Naive thymus-derived CD4-positive, alpha-beta T cell (primary cell): ENCODE data around the gene MAPK7. TPM values are rescaled to one million over a fixed set of nuclear protein-coding genes. Genes with fewer than 3 reads are reported as not detected.

Experiments used
- ATAC-seq: fragments of 150-1000 bp; cut with Tn5 transposase; 2 replicates; pipeline ENCODE4 v1.10.0; 2021; ENCODE audit warnings: mild to moderate bottlenecking, moderate library complexity
- CTCF ChIA-PET: fragments of 350-600 bp; sonication (Branson Sonifier 250); formaldehyde crosslinking; loops from one replicate; lab custom pipeline; 2021; ENCODE audit warnings: antibody characterized with exemption; lab: Charles Lee
- POLR2A ChIA-PET: fragments of 350-600 bp; sonication (Branson Sonifier 250); formaldehyde crosslinking; loops from one replicate; lab custom pipeline; 2021; ENCODE audit warnings: antibody characterized with exemption, inconsistent platforms; lab: Charles Lee
- DNase-seq, 9 donors: peaks; one replicate each; pipeline versions ENCODE4 v3.0.0 to v3.0.0-alpha.2; 2020 to 2022; ENCODE audit warnings: mixed read lengths in 1 of 9
- H3K27ac ChIP-seq: one replicate; pipeline ENCODE4 v1.7.0; 2013; ENCODE audit warnings: mild to moderate bottlenecking, low read depth, low read length, moderate library complexity
- H3K27me3 ChIP-seq, 2 donors: one replicate each; pipeline ENCODE4 v1.7.0; 2013; ENCODE audit warnings: low read length in 2 of 2, mild to moderate bottlenecking in 2 of 2, moderate library complexity in 2 of 2; ENCODE audit not compliant: control insufficient read depth in 2 of 2, insufficient read depth in 2 of 2
- H3K36me3 ChIP-seq, 3 experiments: 1 replicate in 2 of 3; 2 replicates in 1 of 3; pipeline ENCODE4 v1.7.0; 2013; ENCODE audit warnings: low read length in 3 of 3, mild to moderate bottlenecking in 3 of 3, moderate library complexity in 1 of 3; ENCODE audit not compliant: insufficient read depth in 3 of 3, control insufficient read depth in 2 of 3
- H3K4me1 ChIP-seq, 2 donors: one replicate each; pipeline ENCODE4 v1.7.0; 2013; ENCODE audit warnings: low read length in 2 of 2, mild to moderate bottlenecking in 2 of 2, moderate library complexity in 1 of 2; ENCODE audit not compliant: control insufficient read depth in 2 of 2, insufficient read depth in 2 of 2
- H3K4me3 ChIP-seq: 2 replicates; pipeline ENCODE4 v1.7.0; 2013; ENCODE audit warnings: mild to moderate bottlenecking, low read length
- H3K9me3 ChIP-seq, 3 experiments: 1 replicate in 2 of 3; 2 replicates in 1 of 3; pipeline ENCODE4 v1.7.0; 2013; ENCODE audit warnings: low read length in 3 of 3; ENCODE audit not compliant: control insufficient read depth in 2 of 3
- H3K27ac Mint-ChIP-seq, 9 donors: one replicate each; pipeline ENCODE4 v1.8.0; 2020 to 2022; ENCODE audit warnings: mixed read lengths in 9 of 9, mild to moderate bottlenecking in 8 of 9, moderate library complexity in 5 of 9, inconsistent platforms in 2 of 9
- H3K27me3 Mint-ChIP-seq, 5 donors: one replicate each; pipeline ENCODE4 v1.8.0; 2021 to 2022; ENCODE audit warnings: mixed read lengths in 5 of 5, mild to moderate bottlenecking in 1 of 5
- H3K36me3 Mint-ChIP-seq, 5 donors: one replicate each; pipeline ENCODE4 v1.8.0; 2020 to 2022; ENCODE audit warnings: mixed read lengths in 5 of 5, mild to moderate bottlenecking in 3 of 5, inconsistent platforms in 1 of 5
- H3K4me1 Mint-ChIP-seq, 7 donors: one replicate each; pipeline ENCODE4 v1.8.0; 2020 to 2022; ENCODE audit warnings: mixed read lengths in 7 of 7, mild to moderate bottlenecking in 3 of 7, inconsistent platforms in 1 of 7
- H3K4me3 Mint-ChIP-seq, 10 donors: one replicate each; pipeline ENCODE4 v1.8.0; 2020 to 2022; ENCODE audit warnings: mild to moderate bottlenecking in 10 of 10, mixed read lengths in 10 of 10, moderate library complexity in 6 of 10, inconsistent platforms in 2 of 10
- H3K9me3 Mint-ChIP-seq, 11 donors: one replicate each; pipeline ENCODE4 v1.8.0; 2020 to 2022; ENCODE audit warnings: mixed read lengths in 11 of 11, mild to moderate bottlenecking in 4 of 11, inconsistent platforms in 1 of 11, moderate library complexity in 1 of 11
- intact Hi-C, 2 donors: fragments of 100-400 bp; cut with micrococcal nuclease; formaldehyde crosslinking; loops; one replicate each; pipeline ENCODE4 v1.15.1; 2023
- polyA plus RNA-seq, 2 donors: library from polyadenylated mRNA; unstranded; fragments of 300-500 nt; fragmentation: Illumina TruSeq; gene quantifications; one replicate each; pipeline ENCODE4 v1.2.3, GENCODE V29; 2021
- total RNA-seq, 6 experiments: library from RNA in 5 of 6; stranded (reverse) in 5 of 6; gene quantifications; 1 replicate in 5 of 6; 2 replicates in 1 of 6; pipeline ENCODE4 v1.2.3 and lab custom pipeline; 2021 to 2026

Gene MAPK7
- total and polyA plus RNA-seq, 7 experiments from 2014 or later, result 4.3 to 50.5 (median 25.7) TPM

DNA sequence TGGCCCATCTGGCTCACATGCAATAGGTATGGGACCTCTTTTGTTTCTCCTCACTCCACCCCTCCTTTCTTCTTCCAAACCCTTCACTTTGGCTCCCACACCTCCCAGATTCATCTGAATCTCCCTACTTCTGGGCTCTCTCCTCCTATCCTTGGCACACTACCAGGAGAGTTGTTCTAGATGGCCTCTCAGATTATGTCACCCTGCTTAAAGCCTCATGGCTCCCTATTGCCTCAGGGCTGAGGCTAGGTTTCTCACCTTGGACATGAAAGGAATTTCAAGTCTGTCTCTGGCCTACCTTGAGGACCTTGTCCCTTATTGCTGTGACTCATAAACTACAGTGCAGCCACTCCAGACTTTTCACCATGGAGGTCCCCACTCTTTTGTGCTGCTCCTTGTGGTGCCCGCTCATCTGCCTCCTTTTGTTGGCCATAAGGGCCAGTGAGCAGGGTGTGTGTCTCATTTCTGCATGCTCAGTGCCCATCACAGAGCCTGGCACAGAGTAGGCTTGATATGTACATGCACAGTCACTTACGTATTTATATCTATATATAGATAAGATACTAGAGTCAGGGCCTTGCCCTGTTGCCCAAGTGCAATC lies 9.7 kb downstream of the MAPK7 start:
- H3K27ac Mint-ChIP-seq, result peak overlapping the region in 1 of 9 donors; percentile 33
- CTCF ChIA-PET, result interaction anchor here (1.1 kb wide), 1 partner anchor 10 kb away, joined by 3 read pairs; the partner anchor contains the start of gene MAPK7

DNA sequence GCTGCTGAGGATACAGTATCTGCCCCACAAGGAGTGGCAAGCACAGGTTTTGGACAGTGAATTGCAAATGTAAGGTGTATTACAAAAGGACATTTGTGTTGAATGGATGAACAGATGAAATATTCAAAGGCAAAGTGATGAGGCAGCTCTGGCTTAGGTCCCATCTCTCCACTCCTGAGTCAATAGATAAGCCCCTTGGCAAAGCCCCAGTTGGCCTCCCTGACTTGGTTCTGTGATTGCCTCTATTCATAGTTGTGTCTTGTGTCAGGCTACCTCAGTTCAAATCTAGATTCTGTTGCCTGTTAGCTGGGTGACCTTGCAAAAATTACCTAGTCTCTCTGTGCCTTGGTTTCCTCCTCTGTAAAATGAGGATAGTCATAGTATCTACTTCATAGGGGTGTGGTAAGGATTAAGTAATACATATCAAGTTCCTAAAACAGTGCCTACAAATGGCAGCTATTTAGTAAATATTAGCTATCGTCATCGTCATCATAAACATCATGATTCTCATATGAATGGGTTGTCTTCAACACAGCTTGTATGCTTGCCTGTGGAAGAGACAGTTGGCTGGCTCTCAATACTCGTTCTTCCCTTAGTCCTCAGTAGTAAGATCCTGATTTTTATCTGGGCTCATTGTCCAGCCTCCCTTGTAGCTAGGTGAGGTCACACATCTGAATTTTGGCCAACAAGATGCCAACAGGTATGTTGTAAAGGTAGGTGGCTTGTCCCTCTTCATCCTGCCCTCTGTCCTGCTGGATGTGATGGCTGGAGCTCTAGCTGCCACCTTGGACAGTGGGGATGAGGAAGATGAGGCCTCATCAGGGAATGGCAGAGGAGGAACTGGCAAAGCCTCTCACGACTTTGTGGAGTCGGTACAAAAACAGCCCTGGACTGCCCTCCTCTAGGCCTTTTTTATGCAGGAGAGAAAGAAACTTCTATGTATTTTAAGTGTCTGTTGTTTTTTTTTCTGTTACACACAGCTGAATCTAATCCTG lies 10.8 kb downstream of the MAPK7 start:
- H3K36me3 ChIP-seq, result peaks cover 0 to 8% (median 0%) of the 10 kb centered on the region in 3 experiments
- Mint-ChIP-seq H3K9me3 (no peaks in the 10 kb centered on the region), H3K4me1 (peaks cover 0 to 13% (median 4%) of the 10 kb centered on the region in 7 donors), H3K36me3 (peaks cover 0 to 7% (median 0%) of the 10 kb centered on the region in 5 donors), H3K27me3 (peaks cover 0 to 38% (median 0%) of the 10 kb centered on the region in 5 donors), H3K27ac (peak overlapping the region in 1 of 9 donors; percentile 19), H3K4me3 (no peak overlapping the region)
- ChIA-PET CTCF (interaction anchor here (1.0 to 1.1 kb wide), 2 partner anchors 11 to 26 kb away, joined by 3 read pairs; partner anchors contain the start of genes B9D1 and MAPK7), POLR2A (interaction anchor here (0.6 to 1.1 kb wide), 3 partner anchors 11 to 377 kb away, joined by 3 to 4 read pairs (median 3); no protein-coding TSS in a partner anchor)
- DNase-seq, result no peak
- no peaks in the 10 kb centered on the region for H3K9me3 ChIP-seq
- ATAC-seq, result peak; percentile 25
- no peaks in the 10 kb centered on the region for H3K4me1 ChIP-seq
- intact Hi-C loops, result no loop called here
- no peak overlapping the region for H3K4me3 ChIP-seq
- H3K27me3 ChIP-seq, result no peaks in the 10 kb centered on the region
- no peak overlapping the region for H3K27ac ChIP-seq

More for the DNA sequence above, 9.7 kb downstream of the MAPK7 start:
- no peaks in the 10 kb centered on the region for H3K27me3 ChIP-seq
- H3K9me3 ChIP-seq, result no peaks in the 10 kb centered on the region
- no peak overlapping the region for H3K27ac ChIP-seq
- Mint-ChIP-seq H3K4me1 (peaks cover 0 to 13% (median 5%) of the 10 kb centered on the region in 7 donors), H3K36me3 (peaks cover 0 to 13% (median 0%) of the 10 kb centered on the region in 5 donors), H3K9me3 (no peaks in the 10 kb centered on the region), H3K4me3 (peak overlapping the region in 1 of 10 donors; percentile 50), H3K27me3 (peaks cover 0 to 27% (median 0%) of the 10 kb centered on the region in 5 donors)
- no peaks in the 10 kb centered on the region for H3K4me1 ChIP-seq
- peaks cover 0 to 18% (median 0%) of the 10 kb centered on the region in 3 experiments for H3K36me3 ChIP-seq
- no peak overlapping the region for H3K4me3 ChIP-seq
- no peak for DNase-seq
- intact Hi-C loops, result no loop called here
- no peak for ATAC-seq
- POLR2A ChIA-PET, result no interaction called here

- Histone ChIP-seq H3K27ac (no peak overlapping the region), H3K4me1 (no peaks in the 10 kb centered on the region), H3K27me3 (no peaks in the 10 kb centered on the region), H3K4me3 (no peak overlapping the region), H3K9me3 (no peaks in the 10 kb centered on the region), H3K36me3 (no peaks in the 10 kb centered on the region)
- H3K27me3 Mint-ChIP-seq, result peaks cover 0 to 49% (median 0%) of the 10 kb centered on the region in 5 donors
- H3K9me3 Mint-ChIP-seq, result no peaks in the 10 kb centered on the region
- no peak overlapping the region for H3K27ac Mint-ChIP-seq
- ATAC-seq, result no peak
- H3K36me3 Mint-ChIP-seq, result peaks cover 0 to 1% (median 0%) of the 10 kb centered on the region in 5 donors
- ChIA-PET CTCF (interaction anchor here (0.6 kb wide), 1 partner anchor 80 kb away, joined by 3 read pairs; no protein-coding TSS in a partner anchor), POLR2A (no interaction called here)
- intact Hi-C loops, result no loop called here
- peaks cover 0 to 7% (median 3%) of the 10 kb centered on the region in 7 donors for H3K4me1 Mint-ChIP-seq
- no peak overlapping the region for H3K4me3 Mint-ChIP-seq
- no peak for DNase-seq
Observed at GRCh38 chr17:19390951-19391350, 12.7 kb downstream of the MAPK7 start.

- H3K36me3 ChIP-seq, result no peaks in the 10 kb centered on the region
- H3K27ac ChIP-seq, result no peak overlapping the region
- ChIA-PET POLR2A (interaction anchor here (1.1 kb wide), 1 partner anchor 29 kb away, joined by 3 read pairs; the partner anchor contains the start of gene B9D1), CTCF (interaction anchor here (0.6 kb wide), 1 partner anchor 80 kb away, joined by 3 read pairs; no protein-coding TSS in a partner anchor)
- H3K4me3 ChIP-seq, result no peak overlapping the region
- peaks cover 0 to 1% (median 0%) of the 10 kb centered on the region in 5 donors for H3K36me3 Mint-ChIP-seq
- no peak overlapping the region for H3K4me3 Mint-ChIP-seq
- ATAC-seq (no peak), DNase-seq (no peak)
- intact Hi-C loops, result no loop called here
- H3K9me3 Mint-ChIP-seq, result no peaks in the 10 kb centered on the region
- H3K4me1 ChIP-seq, result no peaks in the 10 kb centered on the region
- peaks cover 0 to 7% (median under 1%) of the 10 kb centered on the region in 7 donors for H3K4me1 Mint-ChIP-seq
- no peak overlapping the region for H3K27ac Mint-ChIP-seq
- no peaks in the 10 kb centered on the region for H3K27me3 ChIP-seq
- no peaks in the 10 kb centered on the region for H3K9me3 ChIP-seq
- H3K27me3 Mint-ChIP-seq, result peaks cover 0 to 50% (median 0%) of the 10 kb centered on the region in 5 donors
Observed at GRCh38 chr17:19391432-19391831, 13.1 kb downstream of the MAPK7 start.

DNA sequence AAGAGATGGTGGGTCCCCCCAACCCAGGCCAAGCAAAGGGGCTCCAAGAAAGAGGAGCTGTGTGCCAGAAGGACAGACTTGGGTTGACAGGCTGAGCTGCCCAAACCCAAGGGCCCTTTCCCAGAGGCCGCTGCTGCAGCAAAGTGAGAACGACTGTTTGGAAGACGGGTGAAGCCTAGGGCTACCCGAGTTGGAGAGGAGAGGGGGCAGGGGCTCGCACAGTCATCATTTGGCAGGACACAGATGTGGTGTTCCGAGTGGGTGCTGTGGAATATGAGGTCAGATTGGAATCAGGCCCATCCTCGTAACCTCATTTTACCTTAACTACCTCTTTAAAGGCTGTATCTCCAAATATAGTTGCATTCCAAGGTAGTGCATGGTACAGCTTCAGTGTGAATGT lies 14.0 kb downstream of the MAPK7 start:
- ATAC-seq (no peak), DNase-seq (no peak)
- Histone ChIP-seq H3K36me3 (no peaks in the 10 kb centered on the region), H3K9me3 (no peaks in the 10 kb centered on the region), H3K4me3 (no peak overlapping the region), H3K4me1 (no peaks in the 10 kb centered on the region), H3K27me3 (no peaks in the 10 kb centered on the region), H3K27ac (no peak overlapping the region)
- Mint-ChIP-seq H3K36me3 (peaks cover 0 to 5% (median 0%) of the 10 kb centered on the region in 5 donors), H3K27ac (no peak overlapping the region), H3K4me1 (peaks cover 0 to 6% (median 0%) of the 10 kb centered on the region in 7 donors), H3K9me3 (no peaks in the 10 kb centered on the region), H3K27me3 (peaks cover 0 to 55% (median 0%) of the 10 kb centered on the region in 5 donors), H3K4me3 (no peak overlapping the region)
- intact Hi-C loops, result no loop called here
- POLR2A ChIA-PET, result interaction anchor here (1.1 kb wide), 1 partner anchor 30 kb away, joined by 3 read pairs; the partner anchor contains the start of gene B9D1
- CTCF ChIA-PET, result no interaction called here

DNA sequence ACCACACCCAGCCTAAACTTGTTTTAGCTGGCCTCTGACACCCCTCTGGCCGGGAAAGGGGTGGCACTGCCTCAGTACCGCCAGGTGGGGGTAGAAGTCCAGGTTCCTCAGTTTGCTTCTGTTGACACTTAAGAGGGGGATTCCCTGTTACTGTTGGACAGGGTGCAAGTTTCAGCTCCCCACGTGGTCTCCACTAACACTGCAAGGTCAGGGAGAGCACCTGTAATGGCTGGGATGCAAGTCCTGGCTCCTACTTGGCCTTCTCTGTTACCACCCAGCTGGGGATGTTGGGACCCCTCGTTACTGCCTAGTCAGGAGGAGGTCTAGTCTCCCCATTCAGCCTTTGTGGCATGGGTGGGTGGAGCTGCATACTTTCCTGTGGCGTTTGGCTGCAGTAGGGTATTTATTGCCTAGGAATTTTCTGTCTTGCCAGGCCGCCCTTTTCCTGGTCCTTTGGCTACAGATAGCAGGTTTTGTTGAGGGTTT lies 19.3 kb downstream of the MAPK7 start:
- no peaks in the 10 kb centered on the region for H3K4me1 ChIP-seq
- H3K4me3 ChIP-seq, result no peak overlapping the region
- ChIA-PET POLR2A (no interaction called here), CTCF (no interaction called here)
- DNase-seq (no peak), ATAC-seq (no peak)
- intact Hi-C loops, result no loop called here
- H3K27me3 ChIP-seq, result no peaks in the 10 kb centered on the region
- no peaks in the 10 kb centered on the region for H3K36me3 ChIP-seq
- peaks cover 0 to 37% (median 6%) of the 10 kb centered on the region in 5 donors for H3K27me3 Mint-ChIP-seq
- H3K27ac ChIP-seq, result no peak overlapping the region
- peaks cover 0 to 3% (median 0%) of the 10 kb centered on the region in 7 donors for H3K4me1 Mint-ChIP-seq
- H3K9me3 Mint-ChIP-seq, result no peaks in the 10 kb centered on the region
- H3K27ac Mint-ChIP-seq, result no peak overlapping the region
- H3K9me3 ChIP-seq, result no peaks in the 10 kb centered on the region
- peaks cover 0 to 5% (median 0%) of the 10 kb centered on the region in 5 donors for H3K36me3 Mint-ChIP-seq
- no peak overlapping the region for H3K4me3 Mint-ChIP-seq
